ENCODE data around the gene RASSF3. TPM values are rescaled to one million over a fixed set of nuclear protein-coding genes. Genes with fewer than 3 reads are reported as not detected.

The RASSF3 gene
- total RNA-seq, 1 donor from 2014 or later, result 18.1 TPM

DNA sequence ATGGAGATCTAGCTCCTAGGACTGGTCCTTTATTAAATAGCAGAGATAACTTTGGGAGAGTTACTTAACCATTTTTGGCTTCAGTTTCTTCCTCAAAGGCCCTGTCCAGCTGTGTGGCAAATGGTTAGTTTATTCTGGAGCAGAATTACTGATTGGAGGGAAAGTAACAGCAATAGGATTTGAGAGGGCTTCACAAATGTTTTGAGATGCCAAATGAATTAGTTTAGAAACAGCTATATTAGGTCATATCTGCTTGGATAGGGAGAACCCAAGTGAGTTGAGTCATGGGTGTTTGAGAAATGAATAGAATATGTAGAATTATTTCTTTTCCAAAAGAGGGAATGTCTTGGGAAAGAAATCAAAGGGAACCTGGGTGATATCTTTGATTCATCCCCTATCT, 17.5 kb downstream of the RASSF3 start:
- no peak overlapping the region for H3K27ac Mint-ChIP-seq (ENCODE audit: unreplicated experiment)
- H3K4me3 Mint-ChIP-seq, result no peak overlapping the region
- DNase-seq (ENCODE audit: low read depth, low spot score), result no peak
- TF ChIP-seq, protein P1, sequence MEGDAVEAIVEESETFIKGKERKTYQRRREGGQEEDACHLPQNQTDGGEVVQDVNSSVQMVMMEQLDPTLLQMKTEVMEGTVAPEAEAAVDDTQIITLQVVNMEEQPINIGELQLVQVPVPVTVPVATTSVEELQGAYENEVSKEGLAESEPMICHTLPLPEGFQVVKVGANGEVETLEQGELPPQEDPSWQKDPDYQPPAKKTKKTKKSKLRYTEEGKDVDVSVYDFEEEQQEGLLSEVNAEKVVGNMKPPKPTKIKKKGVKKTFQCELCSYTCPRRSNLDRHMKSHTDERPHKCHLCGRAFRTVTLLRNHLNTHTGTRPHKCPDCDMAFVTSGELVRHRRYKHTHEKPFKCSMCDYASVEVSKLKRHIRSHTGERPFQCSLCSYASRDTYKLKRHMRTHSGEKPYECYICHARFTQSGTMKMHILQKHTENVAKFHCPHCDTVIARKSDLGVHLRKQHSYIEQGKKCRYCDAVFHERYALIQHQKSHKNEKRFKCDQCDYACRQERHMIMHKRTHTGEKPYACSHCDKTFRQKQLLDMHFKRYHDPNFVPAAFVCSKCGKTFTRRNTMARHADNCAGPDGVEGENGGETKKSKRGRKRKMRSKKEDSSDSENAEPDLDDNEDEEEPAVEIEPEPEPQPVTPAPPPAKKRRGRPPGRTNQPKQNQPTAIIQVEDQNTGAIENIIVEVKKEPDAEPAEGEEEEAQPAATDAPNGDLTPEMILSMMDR (conservative IDR thresholded peaks at IDR 0.05), result no peak
- peaks cover 15% of the 10 kb centered on the region for H3K36me3 Mint-ChIP-seq (ENCODE audit: low read depth)
- peaks cover 25% of the 10 kb centered on the region for H3K4me1 Mint-ChIP-seq
- H3K27me3 Mint-ChIP-seq (ENCODE audit: low read depth), result no peaks in the 10 kb centered on the region
- H3K9me3 Mint-ChIP-seq, result peaks cover 6% of the 10 kb centered on the region

DNA sequence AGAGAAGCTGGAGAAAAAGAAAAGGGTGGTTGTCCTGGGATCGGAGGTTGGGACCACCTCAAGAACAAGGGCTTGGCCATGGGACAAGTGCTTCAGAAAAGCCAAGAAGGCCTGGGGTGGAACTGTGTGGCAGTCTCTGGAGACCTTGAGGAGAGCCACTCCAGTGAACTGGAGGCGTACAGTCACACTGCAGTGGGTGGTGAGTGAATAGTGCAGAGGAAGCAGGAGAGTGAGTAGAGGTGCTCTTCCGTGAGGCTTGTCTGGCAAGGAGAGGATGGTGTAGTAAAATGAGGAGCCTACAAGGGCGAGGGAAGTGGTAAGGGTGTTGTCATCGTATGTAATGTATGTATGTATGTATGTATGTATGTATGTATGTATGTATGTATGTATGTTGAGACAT, 20.9 kb downstream of the RASSF3 start:
- Mint-ChIP-seq H3K27ac (ENCODE audit: unreplicated experiment) (no peak overlapping the region), H3K9me3 (peaks cover 6% of the 10 kb centered on the region), H3K36me3 (ENCODE audit: low read depth) (peaks cover 23% of the 10 kb centered on the region)

DNA sequence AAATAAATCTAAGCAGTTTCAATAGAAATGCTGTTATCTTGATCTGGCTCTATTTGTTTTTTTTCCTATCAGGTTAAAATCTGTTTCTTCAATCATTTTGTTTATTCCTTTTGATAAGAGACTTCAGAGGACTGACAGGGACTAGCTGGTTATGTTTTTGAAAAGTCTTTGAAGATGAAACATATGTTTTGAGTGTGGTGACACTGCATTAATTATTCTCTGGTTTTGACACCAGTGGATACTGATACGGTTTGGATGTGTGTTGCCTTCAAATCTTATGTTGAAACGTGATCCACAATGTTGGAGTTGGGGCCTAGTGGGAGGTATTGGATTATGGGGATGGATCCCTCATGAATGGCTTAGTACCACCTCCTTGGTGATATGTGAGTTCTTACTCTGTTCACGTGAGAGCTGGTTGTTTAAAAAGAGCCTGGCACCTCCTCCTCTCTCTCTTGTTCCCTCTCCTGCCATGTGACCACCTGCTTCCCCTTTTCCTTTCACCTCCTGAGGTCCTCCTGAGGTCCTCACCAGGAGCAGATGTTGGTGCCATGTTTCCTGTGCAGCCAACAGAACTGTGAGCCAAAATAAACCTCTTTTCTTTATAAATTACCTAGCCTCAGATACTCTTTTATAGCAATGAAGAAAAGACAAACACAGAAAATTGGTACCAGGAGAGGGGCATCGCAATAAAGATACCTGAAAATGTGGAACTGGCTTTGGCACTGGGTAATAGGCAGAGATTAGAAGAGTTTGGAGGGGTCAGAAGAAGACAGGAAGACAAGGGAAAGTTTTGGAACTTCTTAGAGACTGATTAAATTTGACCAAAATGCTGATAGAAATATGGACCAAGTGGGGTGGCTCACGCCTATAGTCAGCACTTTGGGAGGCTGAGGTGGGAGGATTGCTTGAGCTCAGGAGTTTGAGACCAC, 23.0 kb downstream of the RASSF3 start:
- peaks cover 16% of the 10 kb centered on the region for H3K4me1 Mint-ChIP-seq
- no peak for DNase-seq (ENCODE audit: low read depth, low spot score)
- H3K27ac Mint-ChIP-seq (ENCODE audit: unreplicated experiment), result no peak overlapping the region
- TF ChIP-seq, protein P1 (conservative IDR thresholded peaks at IDR 0.05), result no peak
- H3K36me3 Mint-ChIP-seq (ENCODE audit: low read depth), result peaks cover 23% of the 10 kb centered on the region
- H3K4me3 Mint-ChIP-seq, result no peak overlapping the region
- no peaks in the 10 kb centered on the region for H3K27me3 Mint-ChIP-seq (ENCODE audit: low read depth)
- H3K9me3 Mint-ChIP-seq, result peaks cover 6% of the 10 kb centered on the region

More for the DNA sequence above, 20.9 kb downstream of the RASSF3 start:
- H3K4me1 Mint-ChIP-seq, result peaks cover 20% of the 10 kb centered on the region
- no peaks in the 10 kb centered on the region for H3K27me3 Mint-ChIP-seq (ENCODE audit: low read depth)
- TF ChIP-seq, protein P1 (conservative IDR thresholded peaks at IDR 0.05), result no peak
- no peak for DNase-seq (ENCODE audit: low read depth, low spot score)
- no peak overlapping the region for H3K4me3 Mint-ChIP-seq

DNA sequence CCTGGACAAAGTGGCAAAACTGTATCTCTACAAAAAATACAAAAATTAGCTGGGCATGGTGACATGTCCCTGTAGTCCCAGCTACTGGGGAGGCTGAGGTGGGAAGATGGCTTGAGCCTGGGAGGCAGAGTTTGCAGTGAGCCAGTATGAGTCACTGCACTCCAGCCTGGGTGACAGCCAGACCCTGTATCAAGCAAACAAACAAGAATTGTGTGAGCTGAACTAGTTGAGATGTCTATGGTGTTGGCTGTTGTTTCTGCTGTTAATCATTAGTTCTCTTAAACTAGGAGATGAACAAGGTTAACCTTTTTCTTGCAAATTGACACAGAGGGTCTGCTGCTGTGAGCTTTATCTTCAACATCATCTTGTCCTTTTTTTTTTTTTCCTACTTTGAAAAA, 23.6 kb downstream of the RASSF3 start:
- Mint-ChIP-seq H3K27ac (ENCODE audit: unreplicated experiment) (no peak overlapping the region), H3K27me3 (ENCODE audit: low read depth) (no peaks in the 10 kb centered on the region), H3K9me3 (peaks cover 8% of the 10 kb centered on the region), H3K4me1 (peaks cover 20% of the 10 kb centered on the region), H3K36me3 (ENCODE audit: low read depth) (peaks cover 23% of the 10 kb centered on the region), H3K4me3 (no peak overlapping the region)
- TF ChIP-seq, protein P1 (conservative IDR thresholded peaks at IDR 0.05), result no peak
- DNase-seq (ENCODE audit: low read depth, low spot score), result no peak

DNA sequence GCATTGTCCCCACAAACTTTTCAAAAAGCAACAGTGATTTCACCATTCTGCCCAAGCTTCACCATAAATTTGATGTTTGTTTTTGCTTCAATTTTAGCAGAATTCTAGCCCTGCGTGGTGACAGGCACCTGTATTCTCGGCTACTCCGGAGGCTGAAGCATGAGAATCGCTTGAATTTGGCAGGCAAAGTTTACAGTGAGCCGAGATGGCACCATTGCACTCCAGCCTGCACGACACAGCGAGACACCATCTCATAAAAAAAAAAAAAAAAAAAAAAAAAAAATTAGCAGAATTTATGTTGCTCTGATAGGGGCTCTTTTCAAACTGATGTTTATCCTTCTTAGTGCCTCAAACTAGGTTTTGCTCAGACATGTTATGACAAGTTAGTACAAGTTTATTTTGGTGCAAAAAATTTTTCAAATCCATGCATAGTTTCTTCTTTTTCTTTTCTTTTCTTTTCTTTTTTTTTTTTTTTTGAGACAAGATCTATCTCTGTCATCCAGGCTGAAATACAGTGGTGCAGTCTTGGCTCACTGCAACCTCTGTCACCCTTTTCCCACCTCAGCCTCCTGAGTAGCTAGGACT, 24.3 kb downstream of the RASSF3 start:
- Mint-ChIP-seq H3K4me1 (peaks cover 20% of the 10 kb centered on the region), H3K27me3 (ENCODE audit: low read depth) (no peaks in the 10 kb centered on the region), H3K4me3 (no peak overlapping the region), H3K27ac (ENCODE audit: unreplicated experiment) (no peak overlapping the region), H3K36me3 (ENCODE audit: low read depth) (peaks cover 23% of the 10 kb centered on the region), H3K9me3 (peaks cover 8% of the 10 kb centered on the region)
- no peak for DNase-seq (ENCODE audit: low read depth, low spot score)
- TF ChIP-seq, protein P1 (conservative IDR thresholded peaks at IDR 0.05), result no peak
